ENCODE data around the gene ARHGAP40. TPM values are rescaled to one million over a fixed set of nuclear protein-coding genes. Genes with fewer than 3 reads are reported as not detected.
A peak's percentile ranks its signal among the peaks of the same experiment; 100 is the strongest.

Gene ARHGAP40
- total and polyA plus RNA-seq, 7 experiments from 2014 or later: not detected

DNA sequence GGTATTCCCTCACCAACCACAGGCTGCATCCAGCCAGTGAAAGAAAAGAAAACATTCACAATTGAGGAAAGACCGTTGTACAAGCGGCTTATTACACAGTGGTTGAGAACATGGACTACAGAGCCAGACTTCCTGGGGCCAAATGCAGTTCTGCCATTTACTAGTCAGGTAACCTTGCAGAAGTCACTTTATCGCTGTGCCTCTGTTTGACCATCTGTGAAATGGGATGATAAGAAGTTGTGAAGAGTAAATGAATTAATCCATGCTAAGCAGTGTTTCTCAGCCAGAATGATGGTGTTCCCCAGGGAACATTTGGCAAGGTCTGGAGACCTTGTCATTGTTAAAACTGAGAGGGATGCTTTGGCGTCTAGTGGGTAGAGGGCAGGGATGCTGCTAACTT lies 14.8 kb downstream of the ARHGAP40 start:
- ATAC-seq (no peak), DNase-seq (no peak)
- H3K9me3 ChIP-seq (ENCODE audit: control insufficient read depth in 2 of 3, low read length in 3 of 3): no peaks in the 10 kb centered on the region
- Mint-ChIP-seq H3K36me3 (no peaks in the 10 kb centered on the region), H3K4me1 (no peaks in the 10 kb centered on the region), H3K27me3 (peaks cover 20 to 56% (median 27%) of the 10 kb centered on the region in 5 donors), H3K27ac (no peak overlapping the region), H3K4me3 (no peak overlapping the region), H3K9me3 (no peaks in the 10 kb centered on the region)
- H3K4me1 ChIP-seq (ENCODE audit: control insufficient read depth in 2 of 2, insufficient read depth in 2 of 2, low read length in 2 of 2): no peaks in the 10 kb centered on the region
- H3K4me3 ChIP-seq (ENCODE audit: low read length): no peak overlapping the region
- no peak overlapping the region for H3K27ac ChIP-seq (ENCODE audit: low read depth, low read length)
- POLR2A ChIA-PET: no interaction called here
- CTCF ChIA-PET: no interaction called here
- intact Hi-C loops (cut with micrococcal nuclease): no loop called here
- H3K27me3 ChIP-seq (ENCODE audit: control insufficient read depth in 2 of 2, insufficient read depth in 2 of 2, low read length in 2 of 2): no peaks in the 10 kb centered on the region
- H3K36me3 ChIP-seq (ENCODE audit: control insufficient read depth in 2 of 3, insufficient read depth in 3 of 3, low read length in 3 of 3): no peaks in the 10 kb centered on the region

DNA sequence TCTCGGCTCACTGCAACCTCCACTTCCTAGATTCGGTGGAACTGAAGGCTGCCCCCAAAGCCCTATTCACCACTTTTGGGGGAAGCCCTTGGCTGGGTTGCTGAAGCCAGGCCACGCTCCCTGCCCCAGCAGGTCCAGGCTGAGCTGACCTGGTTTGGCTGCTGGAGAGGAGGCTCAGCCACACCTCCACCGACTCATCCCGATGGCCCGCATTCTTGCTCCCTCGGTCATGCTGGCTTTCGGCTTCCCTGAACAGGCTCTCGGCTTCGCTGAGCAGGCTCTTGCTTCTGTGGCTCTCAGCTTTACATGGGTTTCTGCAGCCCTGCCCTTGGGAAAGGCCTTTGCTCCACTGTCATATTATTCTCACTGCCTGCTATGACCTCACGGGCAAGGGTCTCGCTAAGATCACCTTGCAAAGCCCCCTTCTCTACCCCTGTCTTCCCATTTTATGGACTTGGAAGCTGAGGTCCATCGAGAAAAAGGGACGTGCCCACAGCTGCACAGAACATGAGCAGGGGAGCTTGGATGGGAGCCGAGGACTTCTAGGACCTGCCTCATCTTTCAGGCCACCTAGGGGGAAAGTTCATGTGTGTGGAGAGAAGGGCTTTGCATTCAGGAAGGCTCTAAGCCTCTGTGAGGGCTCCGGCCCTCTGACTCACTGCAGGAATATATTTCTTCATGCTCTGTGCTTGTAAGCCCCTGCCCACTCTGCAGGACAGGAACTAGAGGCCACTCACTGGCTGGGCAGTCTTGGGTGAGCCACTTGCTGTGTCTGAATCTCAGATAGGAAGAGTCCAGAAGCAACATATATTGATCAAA lies 15.6 kb downstream of the ARHGAP40 start:
- intact Hi-C loops (cut with micrococcal nuclease): no loop called here
- Mint-ChIP-seq H3K4me1 (no peaks in the 10 kb centered on the region), H3K4me3 (no peak overlapping the region), H3K9me3 (no peaks in the 10 kb centered on the region), H3K27me3 (peaks cover 20 to 55% (median 27%) of the 10 kb centered on the region in 5 donors), H3K36me3 (no peaks in the 10 kb centered on the region), H3K27ac (peak overlapping the region in 1 of 9 donors; percentile 56)
- Histone ChIP-seq H3K4me1 (ENCODE audit: control insufficient read depth in 2 of 2, insufficient read depth in 2 of 2, low read length in 2 of 2) (no peaks in the 10 kb centered on the region), H3K27me3 (ENCODE audit: control insufficient read depth in 2 of 2, insufficient read depth in 2 of 2, low read length in 2 of 2) (no peaks in the 10 kb centered on the region), H3K36me3 (ENCODE audit: control insufficient read depth in 2 of 3, insufficient read depth in 3 of 3, low read length in 3 of 3) (no peaks in the 10 kb centered on the region), H3K27ac (ENCODE audit: low read depth, low read length) (no peak overlapping the region), H3K9me3 (ENCODE audit: control insufficient read depth in 2 of 3, low read length in 3 of 3) (no peaks in the 10 kb centered on the region), H3K4me3 (ENCODE audit: low read length) (no peak overlapping the region)
- DNase-seq: no peak
- POLR2A ChIA-PET: interaction anchor here (0.6 kb wide), 1 partner anchor 148 kb away, joined by 3 read pairs; no protein-coding TSS in a partner anchor
- CTCF ChIA-PET: no interaction called here
- ATAC-seq: no peak

DNA sequence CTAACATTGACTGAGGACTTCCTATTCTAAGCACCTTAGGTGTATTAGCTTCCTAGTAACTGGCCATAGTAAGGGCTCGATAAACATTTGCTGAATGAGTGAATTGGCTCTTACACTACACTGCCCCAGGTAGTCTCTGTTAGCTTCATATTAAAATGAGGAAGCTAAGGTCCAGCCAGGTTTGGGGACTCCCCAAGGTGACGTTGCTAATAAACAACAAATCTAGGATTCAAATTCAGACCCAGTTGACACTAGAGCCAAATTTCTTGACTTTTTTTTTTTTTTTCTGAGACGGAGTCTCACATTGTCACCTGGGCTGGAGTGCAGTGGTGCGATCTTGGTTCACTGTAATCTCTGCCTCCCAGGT lies 16.2 kb downstream of the ARHGAP40 start:
- ATAC-seq (no peak), DNase-seq (no peak)
- Mint-ChIP-seq H3K4me3 (no peak overlapping the region), H3K4me1 (no peaks in the 10 kb centered on the region), H3K27me3 (peaks cover 17 to 49% (median 22%) of the 10 kb centered on the region in 5 donors), H3K27ac (no peak overlapping the region), H3K9me3 (no peaks in the 10 kb centered on the region), H3K36me3 (no peaks in the 10 kb centered on the region)
- intact Hi-C loops (cut with micrococcal nuclease): no loop called here
- no peaks in the 10 kb centered on the region for H3K4me1 ChIP-seq (ENCODE audit: control insufficient read depth in 2 of 2, insufficient read depth in 2 of 2, low read length in 2 of 2)
- no peaks in the 10 kb centered on the region for H3K9me3 ChIP-seq (ENCODE audit: control insufficient read depth in 2 of 3, low read length in 3 of 3)
- no peaks in the 10 kb centered on the region for H3K27me3 ChIP-seq (ENCODE audit: control insufficient read depth in 2 of 2, insufficient read depth in 2 of 2, low read length in 2 of 2)
- no peak overlapping the region for H3K4me3 ChIP-seq (ENCODE audit: low read length)
- H3K27ac ChIP-seq (ENCODE audit: low read depth, low read length): no peak overlapping the region
- ChIA-PET CTCF (no interaction called here), POLR2A (interaction anchor here (0.6 kb wide), 1 partner anchor 149 kb away, joined by 3 read pairs; no protein-coding TSS in a partner anchor)
- no peaks in the 10 kb centered on the region for H3K36me3 ChIP-seq (ENCODE audit: control insufficient read depth in 2 of 3, insufficient read depth in 3 of 3, low read length in 3 of 3)

DNA sequence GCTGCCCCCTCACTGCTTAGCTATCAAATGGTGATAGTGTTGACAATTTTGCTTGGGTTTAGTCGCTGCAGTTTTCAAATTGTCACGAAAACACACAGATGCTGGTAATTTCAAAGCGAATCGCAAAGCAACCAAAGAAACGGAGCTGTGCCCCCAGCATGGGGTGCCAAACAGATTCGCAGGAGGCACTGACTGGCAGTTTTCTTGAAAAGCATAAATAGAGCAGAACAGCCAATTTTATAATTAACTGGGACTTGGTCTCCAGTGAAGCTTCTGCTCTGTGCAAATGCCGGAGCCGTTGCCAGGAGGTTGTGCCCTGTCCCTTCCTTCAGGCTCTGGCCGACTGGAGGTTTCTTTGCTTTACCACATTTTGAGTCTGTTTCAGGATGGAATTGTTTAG lies 18.8 kb downstream of the ARHGAP40 start:
- POLR2A ChIA-PET: no interaction called here
- DNase-seq (no peak), ATAC-seq (no peak)
- H3K36me3 ChIP-seq (ENCODE audit: control insufficient read depth in 2 of 3, insufficient read depth in 3 of 3, low read length in 3 of 3): no peaks in the 10 kb centered on the region
- H3K9me3 Mint-ChIP-seq: peaks cover 0 to 12% (median 0%) of the 10 kb centered on the region in 11 donors
- H3K36me3 Mint-ChIP-seq: peaks cover 0 to 4% (median 0%) of the 10 kb centered on the region in 5 donors
- no peak overlapping the region for H3K27ac ChIP-seq (ENCODE audit: low read depth, low read length)
- no peaks in the 10 kb centered on the region for H3K4me1 Mint-ChIP-seq
- peaks cover 18 to 34% (median 21%) of the 10 kb centered on the region in 5 donors for H3K27me3 Mint-ChIP-seq
- H3K9me3 ChIP-seq (ENCODE audit: control insufficient read depth in 2 of 3, low read length in 3 of 3): no peaks in the 10 kb centered on the region
- intact Hi-C loops (cut with micrococcal nuclease): no loop called here
- H3K4me1 ChIP-seq (ENCODE audit: control insufficient read depth in 2 of 2, insufficient read depth in 2 of 2, low read length in 2 of 2): no peaks in the 10 kb centered on the region
- H3K27me3 ChIP-seq (ENCODE audit: control insufficient read depth in 2 of 2, insufficient read depth in 2 of 2, low read length in 2 of 2): no peaks in the 10 kb centered on the region
- no peak overlapping the region for H3K4me3 ChIP-seq (ENCODE audit: low read length)
- CTCF ChIA-PET: no interaction called here
- no peak overlapping the region for H3K27ac Mint-ChIP-seq
- no peak overlapping the region for H3K4me3 Mint-ChIP-seq

DNA sequence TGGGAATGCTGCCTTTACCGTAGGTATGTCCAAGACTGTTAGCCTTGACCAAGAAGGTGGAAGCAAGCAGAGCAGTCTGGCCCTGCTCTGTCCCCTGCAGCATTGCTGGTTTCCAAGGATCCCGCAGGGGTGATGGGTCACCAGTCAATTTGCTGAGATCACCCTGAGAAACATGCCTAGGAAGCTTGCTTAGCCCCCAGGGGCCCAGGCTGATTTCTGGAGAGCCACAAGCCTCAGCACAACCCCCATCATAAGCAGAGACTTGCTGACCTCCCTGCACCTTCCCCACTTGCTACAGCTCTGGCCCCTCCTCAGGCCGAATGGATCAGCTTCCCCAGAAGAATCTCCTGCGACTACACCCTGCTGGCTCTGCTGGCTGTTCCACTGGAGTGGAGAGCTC lies 21.5 kb downstream of the ARHGAP40 start:
- Mint-ChIP-seq H3K9me3 (peaks cover 0 to 12% (median 0%) of the 10 kb centered on the region in 11 donors), H3K36me3 (peaks cover 0 to 4% (median 0%) of the 10 kb centered on the region in 5 donors), H3K27ac (no peak overlapping the region), H3K27me3 (peaks cover 7 to 18% (median 14%) of the 10 kb centered on the region in 5 donors), H3K4me3 (no peak overlapping the region), H3K4me1 (no peaks in the 10 kb centered on the region)
- ChIA-PET POLR2A (no interaction called here), CTCF (no interaction called here)
- Histone ChIP-seq H3K9me3 (ENCODE audit: control insufficient read depth in 2 of 3, low read length in 3 of 3) (no peaks in the 10 kb centered on the region), H3K4me3 (ENCODE audit: low read length) (no peak overlapping the region), H3K27me3 (ENCODE audit: control insufficient read depth in 2 of 2, insufficient read depth in 2 of 2, low read length in 2 of 2) (no peaks in the 10 kb centered on the region), H3K27ac (ENCODE audit: low read depth, low read length) (no peak overlapping the region), H3K4me1 (ENCODE audit: control insufficient read depth in 2 of 2, insufficient read depth in 2 of 2, low read length in 2 of 2) (no peaks in the 10 kb centered on the region), H3K36me3 (ENCODE audit: control insufficient read depth in 2 of 3, insufficient read depth in 3 of 3, low read length in 3 of 3) (no peaks in the 10 kb centered on the region)
- no peak for DNase-seq
- intact Hi-C loops (cut with micrococcal nuclease): no loop called here
- ATAC-seq: no peak

DNA sequence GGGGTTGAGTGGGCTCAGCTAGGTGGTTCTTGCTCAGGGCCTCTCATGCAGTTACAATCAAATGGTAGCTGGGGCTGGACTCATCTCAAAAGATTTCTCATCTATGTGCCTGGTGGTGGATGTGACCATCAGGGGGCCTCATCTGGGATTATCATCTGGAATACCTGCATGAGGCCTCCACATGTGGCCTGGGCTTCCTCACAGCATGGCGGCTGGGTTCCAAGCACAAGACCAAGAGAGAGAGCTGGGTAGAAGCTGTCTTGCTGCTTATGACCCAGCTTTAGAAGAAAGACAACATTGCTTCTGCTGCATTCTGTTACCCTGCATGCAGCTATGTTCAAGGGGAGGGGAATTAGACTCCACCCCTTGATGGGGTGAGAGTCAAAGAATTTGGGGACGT lies 22.5 kb downstream of the ARHGAP40 start:
- Mint-ChIP-seq H3K4me1 (no peaks in the 10 kb centered on the region), H3K27ac (no peak overlapping the region), H3K27me3 (peaks cover 3 to 18% (median 9%) of the 10 kb centered on the region in 5 donors), H3K36me3 (peaks cover 0 to 4% (median 0%) of the 10 kb centered on the region in 5 donors), H3K9me3 (peaks cover 0 to 12% (median 0%) of the 10 kb centered on the region in 11 donors), H3K4me3 (no peak overlapping the region)
- no peaks in the 10 kb centered on the region for H3K27me3 ChIP-seq (ENCODE audit: control insufficient read depth in 2 of 2, insufficient read depth in 2 of 2, low read length in 2 of 2)
- ChIA-PET POLR2A (no interaction called here), CTCF (no interaction called here)
- intact Hi-C loops (cut with micrococcal nuclease): no loop called here
- no peak overlapping the region for H3K27ac ChIP-seq (ENCODE audit: low read depth, low read length)
- DNase-seq (no peak), ATAC-seq (no peak)
- no peaks in the 10 kb centered on the region for H3K9me3 ChIP-seq (ENCODE audit: control insufficient read depth in 2 of 3, low read length in 3 of 3)
- no peak overlapping the region for H3K4me3 ChIP-seq (ENCODE audit: low read length)
- H3K36me3 ChIP-seq (ENCODE audit: control insufficient read depth in 2 of 3, insufficient read depth in 3 of 3, low read length in 3 of 3): no peaks in the 10 kb centered on the region
- H3K4me1 ChIP-seq (ENCODE audit: control insufficient read depth in 2 of 2, insufficient read depth in 2 of 2, low read length in 2 of 2): no peaks in the 10 kb centered on the region

DNA sequence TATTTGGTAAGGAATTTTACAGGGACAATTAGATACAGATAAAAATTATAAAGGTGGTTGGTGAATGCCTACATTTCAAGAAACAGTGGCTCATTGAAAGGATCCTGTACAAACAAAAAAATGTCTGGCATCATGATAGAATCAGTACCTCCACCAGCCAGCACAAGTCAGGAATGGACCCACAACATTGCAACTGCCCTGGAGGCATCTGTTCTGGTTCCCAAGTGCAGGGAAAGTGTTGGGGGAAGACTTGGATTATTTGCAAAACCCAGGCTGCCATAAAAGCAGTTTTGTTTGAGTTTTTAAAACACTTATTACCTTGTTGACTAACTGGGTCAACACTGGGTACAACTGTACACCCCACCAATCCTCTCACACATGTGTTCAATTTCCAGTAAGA lies 24.3 kb downstream of the ARHGAP40 start:
- Histone ChIP-seq H3K36me3 (ENCODE audit: control insufficient read depth in 2 of 3, insufficient read depth in 3 of 3, low read length in 3 of 3) (no peaks in the 10 kb centered on the region), H3K4me3 (ENCODE audit: low read length) (no peak overlapping the region), H3K4me1 (ENCODE audit: control insufficient read depth in 2 of 2, insufficient read depth in 2 of 2, low read length in 2 of 2) (no peaks in the 10 kb centered on the region), H3K27me3 (ENCODE audit: control insufficient read depth in 2 of 2, insufficient read depth in 2 of 2, low read length in 2 of 2) (no peaks in the 10 kb centered on the region), H3K27ac (ENCODE audit: low read depth, low read length) (no peak overlapping the region), H3K9me3 (ENCODE audit: control insufficient read depth in 2 of 3, low read length in 3 of 3) (no peaks in the 10 kb centered on the region)
- DNase-seq (no peak), ATAC-seq (no peak)
- intact Hi-C loops (cut with micrococcal nuclease): no loop called here
- Mint-ChIP-seq H3K4me3 (no peak overlapping the region), H3K4me1 (no peaks in the 10 kb centered on the region), H3K27me3 (peaks cover 0 to 12% (median 10%) of the 10 kb centered on the region in 5 donors), H3K36me3 (peaks cover 0 to 4% (median 0%) of the 10 kb centered on the region in 5 donors), H3K27ac (no peak overlapping the region), H3K9me3 (peaks cover 0 to 12% (median 0%) of the 10 kb centered on the region in 11 donors)
- CTCF ChIA-PET: no interaction called here
- POLR2A ChIA-PET: no interaction called here

Measured in naive thymus-derived CD4-positive, alpha-beta T cell (primary cell).